ENCODE measurements around the gene IFNW1.
"Not testable (repeated sequence)": the region's sequence is repeated elsewhere in the genome, so short reads cannot be mapped to it uniquely, and the experiment has no call there.

- not testable (repeated sequence) for TF ChIP-seq POLR2AphosphoS5 (IDR thresholded peaks at IDR 0.05; ENCODE audit: borderline replicate concordance, low read depth, low read length); EZH2 (IDR thresholded peaks at IDR 0.05); FOXP2 (optimal IDR thresholded peaks at IDR 0.05; ENCODE audit: control extremely low read depth, extremely low read length, insufficient read depth)
Observed at GRCh38 chr9:21182810-21183736, 41.4 kb upstream of the IFNW1 start.
